MCF 10A (cell line): Measurements from ENCODE around the gene DGUOK. TPM values are rescaled to one million over a fixed set of nuclear protein-coding genes. Genes with fewer than 3 reads are reported as not detected.

ENCODE experiments used
- BruUV-seq: library from RNA; stranded (reverse); fragments of 400-500 nt; replicated peaks from 2 replicates; lab custom pipeline; 2021; lab: Mats Ljungman, UMichigan
- CTCF ChIA-PET: fragments of 300-600 bp; sonication (Branson Sonifier 250); formaldehyde crosslinking; extraction: SDS; loops from one replicate; lab custom pipeline; 2021; ENCODE audit warnings: antibody characterized with exemption, inconsistent platforms; lab: Yijun Ruan, JAX
- POLR2A ChIA-PET: fragments of 300-600, 350-650 bp; sonication (Branson Sonifier 250); formaldehyde crosslinking; extraction: SDS; loops from one replicate; lab custom pipeline; 2020; ENCODE audit warnings: antibody characterized with exemption, inconsistent platforms; lab: Yijun Ruan, JAX
- DNase-seq: peaks from one replicate; pipeline ENCODE4 v3.0.0-alpha.2; 2018; ENCODE audit not compliant: unreplicated experiment
- H3K27ac Mint-ChIP-seq: one replicate; pipeline ENCODE4 v1.8.0; 2022; ENCODE audit warnings: mild to moderate bottlenecking, low read depth, mixed read lengths; ENCODE audit not compliant: unreplicated experiment
- H3K27me3 Mint-ChIP-seq: one replicate; pipeline ENCODE4 v1.8.0; 2022; ENCODE audit warnings: mixed read lengths; ENCODE audit not compliant: insufficient read depth, unreplicated experiment
- H3K36me3 Mint-ChIP-seq: one replicate; pipeline ENCODE4 v1.8.0; 2022; ENCODE audit warnings: mild to moderate bottlenecking, moderate library complexity, mixed read lengths; ENCODE audit not compliant: insufficient read depth, unreplicated experiment
- H3K4me1 Mint-ChIP-seq: one replicate; pipeline ENCODE4 v1.8.0; 2022; ENCODE audit warnings: mixed read lengths; ENCODE audit not compliant: insufficient read depth, unreplicated experiment
- H3K4me3 Mint-ChIP-seq: one replicate; pipeline ENCODE4 v1.8.0; 2022; ENCODE audit warnings: mild to moderate bottlenecking, moderate library complexity, mixed read lengths; ENCODE audit not compliant: unreplicated experiment
- H3K9me3 Mint-ChIP-seq: one replicate; pipeline ENCODE4 v1.8.0; 2022; ENCODE audit warnings: mixed read lengths; ENCODE audit not compliant: unreplicated experiment
- CTCF ChIP-seq: fragments of 200-600 bp; IDR thresholded peaks from one replicate; pipeline ENCODE4 v1.8.0; 2022; ENCODE audit warnings: antibody characterized with exemption, mild to moderate bottlenecking; ENCODE audit not compliant: unreplicated experiment
- intact Hi-C: fragments of 100-400 bp; cut with micrococcal nuclease; formaldehyde crosslinking; loops from 2 replicates; pipeline ENCODE4 v1.14.1; 2022
- total RNA-seq: library from RNA; stranded (reverse); gene quantifications from 2 replicates; pipeline ENCODE4 v1.2.3, GENCODE V29; 2022

DGUOK gene
- total RNA-seq, 1 experiment from 2014 or later: 92.3 TPM

GRCh38 chr2:73993376-73993775 is 66.7 kb downstream of the DGUOK start:
- no TSS peak for BruUV-seq
- Mint-ChIP-seq H3K36me3 (peaks cover 26% of the 10 kb centered on the region), H3K4me3 (no peak overlapping the region), H3K9me3 (no peaks in the 10 kb centered on the region), H3K4me1 (peaks cover 52% of the 10 kb centered on the region), H3K27me3 (no peaks in the 10 kb centered on the region), H3K27ac (peak overlapping the region; percentile 68)
- no peak for TF ChIP-seq CTCF
- CTCF ChIA-PET: no interaction called here
- intact Hi-C loops: no loop called here
- POLR2A ChIA-PET: interaction anchor here (1.0 to 1.5 kb wide), 4 partner anchors 10 to 165 kb away, joined by 3 to 5 read pairs (median 4); partner anchors contain the start of gene STAMBP
- no peak for DNase-seq

DNA sequence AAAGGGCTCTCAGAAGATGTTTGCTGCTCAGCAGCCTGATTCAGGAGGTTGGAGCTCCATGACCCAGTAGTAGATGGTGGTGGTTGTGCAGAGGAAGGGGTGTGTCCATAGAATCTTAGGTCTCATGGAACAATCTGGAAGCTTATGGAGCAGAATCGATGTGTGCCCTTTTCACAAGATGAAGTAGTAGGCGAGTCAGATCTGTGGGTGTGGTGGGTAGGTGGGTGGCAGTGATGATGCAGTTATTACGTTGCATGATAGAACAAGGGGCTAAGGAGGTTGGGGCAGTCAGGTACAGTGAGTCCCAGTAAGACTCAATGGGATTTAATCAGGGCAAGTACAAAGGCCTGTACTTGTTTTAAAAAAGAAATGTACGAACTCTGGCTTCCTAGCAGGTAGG is 67.1 kb downstream of the DGUOK start:
- no peaks in the 10 kb centered on the region for H3K9me3 Mint-ChIP-seq
- no peaks in the 10 kb centered on the region for H3K27me3 Mint-ChIP-seq
- ChIA-PET CTCF (no interaction called here), POLR2A (interaction anchor here (0.6 to 1.5 kb wide), 5 partner anchors 10 to 165 kb away, joined by 3 to 5 read pairs (median 3); partner anchors contain the start of gene STAMBP)
- DNase-seq: no peak
- no TSS peak for BruUV-seq
- H3K27ac Mint-ChIP-seq: peak overlapping the region; percentile 68
- H3K4me3 Mint-ChIP-seq: no peak overlapping the region
- peaks cover 56% of the 10 kb centered on the region for H3K4me1 Mint-ChIP-seq
- no peak for TF ChIP-seq CTCF
- peaks cover 26% of the 10 kb centered on the region for H3K36me3 Mint-ChIP-seq
- intact Hi-C loops: no loop called here

DNA sequence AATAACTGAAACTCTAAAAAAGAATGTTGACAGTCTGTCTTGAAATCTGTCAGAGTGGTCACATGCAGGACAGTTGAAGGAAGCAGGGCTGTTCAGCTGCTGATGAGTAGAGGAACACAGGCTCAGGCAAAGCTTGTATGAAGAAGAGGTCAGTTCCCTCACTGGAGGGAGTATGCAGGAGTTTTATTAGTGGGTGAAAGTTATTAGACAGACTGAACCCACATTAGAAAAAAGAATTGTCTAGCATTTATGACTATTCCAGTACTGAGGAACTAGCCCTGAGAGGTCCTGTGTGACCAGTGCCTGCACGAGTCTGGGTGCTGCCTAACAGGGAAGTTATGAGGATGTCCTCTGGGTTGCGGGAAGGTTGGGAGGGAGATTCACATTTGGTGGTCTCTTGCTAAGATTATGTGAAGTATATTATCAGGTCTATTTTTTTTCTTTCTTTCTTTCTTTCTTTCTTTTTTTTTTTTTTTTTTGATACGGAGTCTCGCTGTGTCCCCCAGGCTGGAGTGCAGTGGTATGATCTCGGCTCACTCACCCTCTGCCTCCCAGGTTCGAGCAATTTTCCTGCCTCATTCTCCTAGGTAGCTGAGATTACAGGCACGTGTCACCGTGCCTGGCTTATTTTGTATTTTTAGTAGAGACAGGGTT is 67.6 kb downstream of the DGUOK start:
- Mint-ChIP-seq H3K27ac (peak overlapping the region; percentile 68), H3K9me3 (no peaks in the 10 kb centered on the region), H3K4me3 (no peak overlapping the region), H3K4me1 (peaks cover 59% of the 10 kb centered on the region), H3K36me3 (peaks cover 23% of the 10 kb centered on the region), H3K27me3 (no peaks in the 10 kb centered on the region)
- TF ChIP-seq CTCF: no peak
- intact Hi-C loops: no loop called here
- ChIA-PET POLR2A (interaction anchor here (0.6 to 1.5 kb wide), 4 partner anchors 12 to 166 kb away, joined by 3 to 5 read pairs (median 4); partner anchors contain the start of gene STAMBP), CTCF (no interaction called here)
- DNase-seq: no peak
- no TSS peak for BruUV-seq

DNA sequence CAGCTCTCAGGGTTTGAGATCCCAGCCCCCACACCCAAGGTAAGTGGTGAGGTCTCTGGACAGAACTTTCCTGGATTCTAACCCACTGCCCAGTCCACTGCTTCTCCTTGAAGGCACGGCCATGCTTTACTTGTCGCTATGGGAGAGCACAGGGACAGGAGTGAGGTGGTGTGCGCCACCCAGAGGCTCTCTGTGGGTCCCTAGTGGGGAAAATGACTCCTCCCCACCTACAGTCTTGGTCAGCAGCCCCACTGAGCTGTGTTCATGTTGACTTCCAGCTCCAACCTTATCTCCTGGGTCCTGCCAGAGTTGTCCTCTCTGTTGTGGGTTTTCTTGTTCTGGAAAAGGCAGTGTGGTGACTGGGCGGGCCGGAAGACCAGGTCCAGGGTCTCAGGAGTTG is 69.1 kb downstream of the DGUOK start:
- Mint-ChIP-seq H3K36me3 (peaks cover 14% of the 10 kb centered on the region), H3K4me1 (peaks cover 62% of the 10 kb centered on the region), H3K27ac (no peak overlapping the region), H3K4me3 (no peak overlapping the region), H3K27me3 (no peaks in the 10 kb centered on the region), H3K9me3 (no peaks in the 10 kb centered on the region)
- no peak for DNase-seq
- ChIA-PET CTCF (interaction anchor here (1.5 kb wide), 1 partner anchor 14 kb away, joined by 3 read pairs; no protein-coding TSS in a partner anchor), POLR2A (no interaction called here)
- no peak for TF ChIP-seq CTCF
- intact Hi-C loops: no loop called here
- no TSS peak for BruUV-seq
